Activated B cell treated with CpG ODN at 0.5 μM for 24 hours (primary cell): Measurements from ENCODE around the gene ASB15. TPM values are rescaled to one million over a fixed set of nuclear protein-coding genes. Genes with fewer than 3 reads are reported as not detected.

Source experiments
- ATAC-seq: fragments of 200-7000 bp; cut with Tn5 transposase; one replicate; pipeline ENCODE4 v1.10.0; 2021; ENCODE audit warnings: low read depth, mild to moderate bottlenecking, moderate library complexity
- CTCF ChIA-PET: fragments of 350-600 bp; sonication (Branson Sonifier 250); formaldehyde crosslinking; loops from one replicate; lab custom pipeline; 2021; ENCODE audit warnings: antibody characterized with exemption; lab: Charles Lee
- POLR2A ChIA-PET: fragments of 350-600 bp; sonication (Branson Sonifier 250); formaldehyde crosslinking; loops from one replicate; lab custom pipeline; 2021; ENCODE audit warnings: antibody characterized with exemption; lab: Charles Lee
- DNase-seq: peaks from one replicate; pipeline ENCODE4 v3.0.0; 2022
- H3K27ac Mint-ChIP-seq: one replicate; pipeline ENCODE4 v1.8.0; 2020; ENCODE audit warnings: mixed read lengths
- H3K27me3 Mint-ChIP-seq: one replicate; pipeline ENCODE4 v1.8.0; 2021; ENCODE audit warnings: mixed read lengths
- H3K36me3 Mint-ChIP-seq: one replicate; pipeline ENCODE4 v1.8.0; 2021; ENCODE audit warnings: low read depth, mixed read lengths
- H3K4me1 Mint-ChIP-seq: one replicate; pipeline ENCODE4 v1.8.0; 2021; ENCODE audit warnings: mixed read lengths
- H3K4me3 Mint-ChIP-seq: one replicate; pipeline ENCODE4 v1.8.0; 2020; ENCODE audit warnings: mild to moderate bottlenecking, mixed read lengths
- H3K9me3 Mint-ChIP-seq: one replicate; pipeline ENCODE4 v1.8.0; 2020; ENCODE audit warnings: mixed read lengths
- intact Hi-C: fragments of 100-400 bp; cut with micrococcal nuclease; formaldehyde crosslinking; loops from one replicate; pipeline ENCODE4 v1.15.1; 2024
- total RNA-seq: library from RNA; stranded (reverse); gene quantifications from 2 replicates; pipeline ENCODE4 v1.2.3, GENCODE V29; 2022
- TF ChIP-seq, protein P1 (sequence below): fragments of 200-600 bp; IDR thresholded peaks from one replicate; pipeline ENCODE4 v1.8.0; 2022; ENCODE audit warnings: antibody characterized with exemption, mild to moderate bottlenecking

Gene ASB15
- total RNA-seq, 1 donor from 2014 or later: not detected

DNA sequence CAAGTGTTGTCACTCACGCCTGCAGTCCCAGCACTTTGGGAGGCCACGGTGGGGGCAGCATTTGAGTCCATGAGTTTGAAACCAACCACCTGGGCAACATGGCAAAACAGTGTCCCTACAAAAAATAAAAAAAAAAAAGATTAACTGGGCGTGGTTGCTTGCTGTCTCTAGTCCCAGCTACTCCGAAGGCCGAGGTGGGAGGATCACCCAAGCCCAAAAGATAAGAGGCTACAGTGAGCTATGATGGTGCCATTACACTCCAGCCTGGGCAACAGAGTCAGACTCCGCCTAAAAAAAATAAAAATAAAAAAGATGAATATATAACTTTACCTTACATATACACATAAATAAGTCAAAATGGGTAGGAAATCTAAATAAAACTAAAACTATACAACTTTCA is 51.5 kb downstream of the ASB15 start:
- DNase-seq (no peak), ATAC-seq (no peak)
- intact Hi-C loops: no loop called here
- TF ChIP-seq, protein P1, sequence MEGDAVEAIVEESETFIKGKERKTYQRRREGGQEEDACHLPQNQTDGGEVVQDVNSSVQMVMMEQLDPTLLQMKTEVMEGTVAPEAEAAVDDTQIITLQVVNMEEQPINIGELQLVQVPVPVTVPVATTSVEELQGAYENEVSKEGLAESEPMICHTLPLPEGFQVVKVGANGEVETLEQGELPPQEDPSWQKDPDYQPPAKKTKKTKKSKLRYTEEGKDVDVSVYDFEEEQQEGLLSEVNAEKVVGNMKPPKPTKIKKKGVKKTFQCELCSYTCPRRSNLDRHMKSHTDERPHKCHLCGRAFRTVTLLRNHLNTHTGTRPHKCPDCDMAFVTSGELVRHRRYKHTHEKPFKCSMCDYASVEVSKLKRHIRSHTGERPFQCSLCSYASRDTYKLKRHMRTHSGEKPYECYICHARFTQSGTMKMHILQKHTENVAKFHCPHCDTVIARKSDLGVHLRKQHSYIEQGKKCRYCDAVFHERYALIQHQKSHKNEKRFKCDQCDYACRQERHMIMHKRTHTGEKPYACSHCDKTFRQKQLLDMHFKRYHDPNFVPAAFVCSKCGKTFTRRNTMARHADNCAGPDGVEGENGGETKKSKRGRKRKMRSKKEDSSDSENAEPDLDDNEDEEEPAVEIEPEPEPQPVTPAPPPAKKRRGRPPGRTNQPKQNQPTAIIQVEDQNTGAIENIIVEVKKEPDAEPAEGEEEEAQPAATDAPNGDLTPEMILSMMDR: no peak
- POLR2A ChIA-PET: no interaction called here
- H3K27ac Mint-ChIP-seq: no peak overlapping the region
- peaks cover 4% of the 10 kb centered on the region for H3K27me3 Mint-ChIP-seq
- no peaks in the 10 kb centered on the region for H3K4me1 Mint-ChIP-seq
- H3K36me3 Mint-ChIP-seq: no peaks in the 10 kb centered on the region
- CTCF ChIA-PET: no interaction called here
- H3K9me3 Mint-ChIP-seq: no peaks in the 10 kb centered on the region
- no peak overlapping the region for H3K4me3 Mint-ChIP-seq

DNA sequence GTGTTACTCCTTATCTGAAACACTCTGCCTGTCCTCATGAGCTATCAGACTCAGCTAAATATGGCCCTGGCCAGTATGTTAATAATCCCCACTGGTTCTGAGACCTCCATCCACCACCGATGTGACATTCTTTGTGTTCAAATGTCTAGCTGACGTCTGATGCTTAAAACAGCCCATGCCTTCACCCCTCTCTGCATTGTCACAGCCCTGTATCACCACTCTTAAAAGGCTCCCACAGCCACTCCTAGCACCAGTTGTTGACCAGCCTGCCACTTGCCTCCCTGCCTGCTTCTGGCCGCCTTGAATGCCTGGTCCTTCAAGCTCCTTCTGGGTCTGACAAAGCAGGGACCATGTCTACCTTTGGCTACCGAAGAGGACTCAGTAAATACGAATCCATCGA is 54.0 kb downstream of the ASB15 start, which contains the start of gene LMOD2:
LMOD2 (plus strand) TSS at position 253 of the 400 bp plus-strand sequence; CDS start at position 351, 98 bp downstream.
- Mint-ChIP-seq H3K9me3 (no peaks in the 10 kb centered on the region), H3K27ac (no peak within 1 kb of the TSS), H3K36me3 (no peaks in the 10 kb centered on the region), H3K4me1 (no peaks in the 10 kb centered on the region), H3K4me3 (no peak within 1 kb of the TSS), H3K27me3 (peaks cover 5% of the 10 kb centered on the region)
- ATAC-seq (no peak), DNase-seq (no peak)
- POLR2A ChIA-PET: no interaction called here
- TF ChIP-seq, protein P1: no peak
- intact Hi-C loops: no loop called here
- CTCF ChIA-PET: no interaction called here

DNA sequence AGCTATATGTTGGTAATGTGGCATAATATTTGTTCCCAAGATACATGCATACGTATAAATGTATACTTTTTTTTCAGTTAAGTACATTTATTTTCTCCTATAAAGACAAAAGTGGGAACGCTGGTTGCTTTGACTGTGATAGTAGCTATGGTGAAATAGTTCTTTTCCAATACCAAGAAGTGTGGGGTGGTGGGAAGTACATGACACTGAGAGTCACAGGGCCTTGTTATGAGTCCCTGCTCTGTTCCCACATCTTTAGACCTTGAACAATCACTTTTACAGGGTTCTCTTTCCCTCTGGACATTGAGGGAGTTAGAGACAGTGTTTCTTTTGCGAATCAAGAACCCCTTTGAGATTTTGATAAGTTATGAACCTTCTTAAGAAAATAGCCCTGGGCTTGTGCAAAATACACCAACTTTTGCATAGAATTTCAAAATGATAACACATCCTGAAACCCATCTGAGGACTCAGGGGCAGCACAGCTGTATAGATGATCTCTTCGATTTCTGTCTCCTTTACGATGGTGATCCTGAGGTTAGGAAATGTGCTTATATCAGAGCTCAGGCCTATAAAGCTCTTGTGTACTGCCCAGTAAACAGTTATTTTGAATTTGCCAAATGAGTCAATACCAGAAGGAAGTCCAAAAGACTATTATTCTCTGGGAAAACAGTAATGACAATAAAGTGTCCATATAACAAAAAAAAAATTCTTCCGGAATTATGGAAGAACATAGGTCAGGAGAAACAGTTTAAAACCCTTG is 55.1 kb downstream of the ASB15 start:
- ATAC-seq (no peak), DNase-seq (no peak)
- CTCF ChIA-PET: no interaction called here
- Mint-ChIP-seq H3K4me1 (no peaks in the 10 kb centered on the region), H3K36me3 (no peaks in the 10 kb centered on the region), H3K27ac (no peak overlapping the region), H3K9me3 (no peaks in the 10 kb centered on the region), H3K4me3 (no peak overlapping the region), H3K27me3 (peaks cover 8% of the 10 kb centered on the region)
- TF ChIP-seq, protein P1: no peak
- POLR2A ChIA-PET: no interaction called here
- intact Hi-C loops: no loop called here

DNA sequence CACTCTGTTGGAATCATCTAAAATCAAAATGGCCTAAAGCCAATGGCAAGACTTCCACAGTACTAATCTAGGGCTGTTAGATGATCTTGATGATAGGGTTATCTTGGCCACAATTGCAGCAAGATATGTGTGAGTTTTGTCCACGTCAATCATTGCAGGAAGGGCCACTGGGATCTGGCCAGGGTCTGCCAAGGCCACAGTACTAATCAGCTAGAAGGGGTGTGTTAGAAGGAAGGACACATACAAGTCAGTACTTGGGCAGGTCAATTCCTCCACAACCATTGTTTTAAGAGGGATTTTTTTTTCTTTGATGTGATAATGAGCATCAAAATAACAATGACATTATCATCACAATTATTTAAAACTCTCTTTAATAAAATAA is 55.7 kb downstream of the ASB15 start:
- DNase-seq: no peak
- H3K27ac Mint-ChIP-seq: no peak overlapping the region
- POLR2A ChIA-PET: no interaction called here

DNA sequence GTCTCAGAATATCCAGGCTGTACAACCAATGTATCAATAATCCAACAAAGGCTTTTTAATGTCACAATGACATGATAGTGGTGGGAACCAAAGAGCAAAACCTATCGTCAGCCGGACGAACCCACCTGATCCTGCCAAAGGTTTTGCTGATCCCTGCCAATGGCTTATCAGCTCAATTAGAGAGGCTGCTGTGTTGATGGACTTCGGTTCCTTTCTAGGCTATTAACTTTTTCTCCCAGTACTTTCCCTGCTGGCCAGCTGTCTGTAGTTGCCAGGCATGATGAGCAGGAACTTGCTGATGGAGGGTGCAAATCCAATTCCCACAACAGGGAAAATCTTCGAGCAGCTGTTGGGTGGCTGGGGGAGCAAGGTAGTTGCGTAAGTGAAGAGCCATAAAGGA is 56.4 kb downstream of the ASB15 start:
- Mint-ChIP-seq H3K36me3 (no peaks in the 10 kb centered on the region), H3K9me3 (no peaks in the 10 kb centered on the region), H3K27ac (no peak overlapping the region), H3K4me3 (no peak overlapping the region), H3K27me3 (peaks cover 15% of the 10 kb centered on the region), H3K4me1 (no peaks in the 10 kb centered on the region)
- ChIA-PET CTCF (no interaction called here), POLR2A (no interaction called here)
- DNase-seq (no peak), ATAC-seq (no peak)
- intact Hi-C loops: no loop called here
- TF ChIP-seq, protein P1: no peak

More for the DNA sequence above, 55.7 kb downstream of the ASB15 start:
- intact Hi-C loops: no loop called here
- Mint-ChIP-seq H3K27me3 (peaks cover 13% of the 10 kb centered on the region), H3K36me3 (no peaks in the 10 kb centered on the region), H3K9me3 (no peaks in the 10 kb centered on the region), H3K4me1 (no peaks in the 10 kb centered on the region), H3K4me3 (no peak overlapping the region)
- TF ChIP-seq, protein P1: no peak
- CTCF ChIA-PET: no interaction called here
- ATAC-seq: no peak
